Measurements from ENCODE around the gene CLN5. TPM values are rescaled to one million over a fixed set of nuclear protein-coding genes. Genes with fewer than 3 reads are reported as not detected.

CLN5 gene
- total RNA-seq, 3 donors from 2014 or later = 14.7 to 18.7 (median 17.1) TPM

DNA sequence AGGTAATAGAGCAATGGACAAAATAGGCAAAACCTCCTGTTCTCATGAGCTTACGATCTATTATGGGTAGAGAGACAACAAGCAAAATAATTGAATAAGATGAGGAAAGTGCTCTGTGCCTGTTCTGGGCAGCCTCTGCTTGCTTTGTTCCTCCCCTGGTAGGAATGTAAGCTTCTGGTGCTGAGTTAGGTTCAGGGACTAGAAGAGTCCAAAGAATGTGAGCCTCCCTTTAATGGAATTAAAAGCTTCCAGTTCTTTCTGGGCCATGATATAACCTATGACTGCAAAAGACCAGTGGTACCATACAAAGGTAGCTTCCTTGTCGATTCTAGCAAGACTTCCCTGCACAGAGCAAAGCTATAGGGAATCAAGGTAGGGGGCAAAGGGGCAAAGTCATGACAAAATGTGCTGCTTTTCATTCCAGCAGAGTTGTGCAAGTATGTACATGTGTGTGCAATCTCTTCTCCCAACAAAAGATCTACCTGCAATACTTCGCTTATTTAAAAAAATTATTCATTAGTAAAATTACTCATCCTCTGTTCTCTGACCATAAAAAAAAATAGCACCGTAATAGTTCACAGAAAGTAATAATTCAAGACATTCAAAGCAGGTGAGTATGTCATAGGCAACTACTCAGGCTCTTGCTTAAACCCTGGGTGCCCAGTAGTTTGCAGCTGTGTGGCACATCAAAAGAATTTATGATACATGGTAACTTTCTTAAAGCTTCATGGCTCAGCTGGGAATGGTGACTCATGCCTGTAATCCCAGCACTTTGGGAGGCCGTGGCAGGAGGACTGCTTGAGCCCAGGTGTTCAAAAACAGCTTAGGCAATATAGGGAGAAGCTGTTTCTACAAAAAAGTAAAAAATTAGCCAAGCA is 22.2 kb upstream of the CLN5 start:
- DNase-seq = no peak
- Mint-ChIP-seq H3K4me3 (no peak overlapping the region), H3K27me3 (ENCODE audit: low read depth) (peaks cover 50% of the 10 kb centered on the region), H3K36me3 (ENCODE audit: insufficient read depth) (no peaks in the 10 kb centered on the region), H3K9me3 (no peaks in the 10 kb centered on the region), H3K4me1 (ENCODE audit: low read depth) (no peaks in the 10 kb centered on the region)
- no peak for ATAC-seq

DNA sequence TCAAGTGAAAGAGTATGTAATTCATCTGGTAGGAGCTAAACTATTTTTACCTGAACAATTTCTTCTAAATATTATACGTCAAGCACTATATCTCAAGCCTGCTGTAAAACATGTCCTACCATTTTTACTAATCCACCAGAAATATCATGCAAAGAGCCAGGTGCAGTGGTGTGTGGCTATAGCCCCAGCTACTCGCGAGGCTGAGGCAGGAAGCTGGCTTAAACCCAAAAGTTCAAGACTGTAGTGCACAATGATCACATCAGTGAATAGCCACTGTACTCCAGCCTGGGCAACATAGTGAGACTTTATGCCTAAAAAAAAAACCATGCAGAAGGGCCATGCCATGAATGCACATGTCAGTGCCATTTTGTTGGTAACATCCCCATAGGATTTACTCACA is 20.7 kb upstream of the CLN5 start:
- Mint-ChIP-seq H3K4me1 (ENCODE audit: low read depth) (no peaks in the 10 kb centered on the region), H3K4me3 (no peak overlapping the region), H3K27me3 (ENCODE audit: low read depth) (peaks cover 51% of the 10 kb centered on the region)

DNA sequence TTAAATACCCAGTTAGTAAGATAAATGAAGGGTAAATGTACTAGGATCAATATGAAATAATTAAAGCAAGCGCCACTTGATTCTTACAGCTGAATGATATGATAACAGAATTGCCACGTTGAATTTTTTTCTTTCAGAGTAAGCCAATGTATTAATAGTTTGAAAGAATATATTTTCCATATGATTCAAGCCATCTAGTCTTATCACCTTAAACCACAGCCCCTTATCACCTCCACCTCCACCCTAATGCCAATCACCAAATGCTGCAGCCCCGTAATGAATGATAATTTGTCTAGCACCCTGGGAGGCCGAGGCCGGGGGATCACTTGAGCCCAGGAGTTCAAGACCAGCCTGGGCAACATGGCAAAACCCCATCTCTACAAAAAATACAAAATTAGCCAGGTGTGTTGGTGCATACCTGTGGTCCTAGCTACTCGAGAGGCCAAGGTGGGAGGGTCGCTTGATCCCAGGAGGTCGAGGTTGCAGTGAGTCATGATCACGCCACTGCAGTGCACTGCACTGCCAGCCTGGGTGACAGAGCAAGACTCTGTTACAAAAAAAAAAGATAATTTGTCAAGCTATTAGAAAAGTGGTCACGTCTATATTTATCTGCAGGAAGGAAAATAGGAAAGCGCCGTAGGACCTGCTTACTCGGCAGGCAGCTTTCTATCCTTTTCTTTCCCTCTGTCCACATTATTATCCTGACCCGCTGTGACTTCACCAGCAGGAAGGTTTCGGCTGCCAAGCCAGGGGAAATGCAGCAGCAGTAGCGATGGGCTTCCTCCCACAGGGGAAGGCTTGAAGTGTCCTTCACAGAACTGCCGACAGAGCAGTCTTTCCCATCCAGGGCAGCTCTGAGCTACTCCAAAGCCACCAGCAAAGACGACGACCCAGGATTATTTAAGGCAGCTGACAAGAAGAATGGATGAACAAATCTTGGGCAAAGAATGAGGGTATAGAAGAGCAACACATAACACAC is 19.7 kb upstream of the CLN5 start:
- peaks cover 4% of the 10 kb centered on the region for H3K4me1 Mint-ChIP-seq (ENCODE audit: low read depth)
- H3K4me3 Mint-ChIP-seq = no peak overlapping the region
- no peaks in the 10 kb centered on the region for H3K36me3 Mint-ChIP-seq (ENCODE audit: insufficient read depth)
- no peaks in the 10 kb centered on the region for H3K9me3 Mint-ChIP-seq
- peaks cover 46% of the 10 kb centered on the region for H3K27me3 Mint-ChIP-seq (ENCODE audit: low read depth)
- ATAC-seq (no peak), DNase-seq (no peak)

More for the DNA sequence above, 20.7 kb upstream of the CLN5 start:
- no peaks in the 10 kb centered on the region for H3K36me3 Mint-ChIP-seq (ENCODE audit: insufficient read depth)
- DNase-seq = no peak
- no peak for ATAC-seq
- H3K9me3 Mint-ChIP-seq = no peaks in the 10 kb centered on the region

DNA sequence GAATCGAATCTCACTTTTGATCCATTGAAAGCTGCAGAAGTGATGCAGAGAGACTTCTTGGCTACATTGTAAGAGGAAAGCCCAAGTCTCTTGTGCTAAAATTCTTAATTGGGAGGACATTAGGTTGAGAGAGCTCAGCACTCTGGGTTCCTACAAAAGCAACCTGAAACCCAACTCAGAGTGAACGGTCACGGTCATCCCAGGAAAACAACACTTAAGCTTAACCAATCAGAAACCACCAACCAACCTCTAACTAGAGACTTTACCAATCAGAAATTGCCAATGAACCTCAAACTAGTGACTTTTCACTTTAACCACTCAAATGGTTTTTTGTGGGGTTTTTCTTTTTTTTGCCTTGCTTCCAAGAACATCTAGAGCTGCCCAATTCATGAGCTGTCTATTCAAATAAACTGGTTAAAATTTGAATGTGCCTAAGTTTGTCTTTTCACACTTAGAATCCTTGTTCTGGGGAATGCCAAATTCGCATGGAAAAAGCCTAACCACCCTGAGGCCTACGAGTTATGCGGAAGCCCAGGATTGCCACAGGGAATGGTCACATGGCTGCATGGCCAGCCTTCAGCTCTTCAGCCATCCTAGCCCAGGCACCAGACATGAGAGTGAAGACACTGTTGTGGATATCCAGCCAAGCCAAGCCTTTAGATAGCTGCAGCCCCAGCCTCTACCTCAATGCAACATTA is 17.8 kb upstream of the CLN5 start:
- H3K4me1 Mint-ChIP-seq (ENCODE audit: low read depth) = peaks cover 7% of the 10 kb centered on the region
- DNase-seq (no peak), ATAC-seq (no peak)
- peaks cover 45% of the 10 kb centered on the region for H3K27me3 Mint-ChIP-seq (ENCODE audit: low read depth)
- H3K36me3 Mint-ChIP-seq (ENCODE audit: insufficient read depth) = no peaks in the 10 kb centered on the region
- H3K4me3 Mint-ChIP-seq = no peak overlapping the region
- no peaks in the 10 kb centered on the region for H3K9me3 Mint-ChIP-seq

DNA sequence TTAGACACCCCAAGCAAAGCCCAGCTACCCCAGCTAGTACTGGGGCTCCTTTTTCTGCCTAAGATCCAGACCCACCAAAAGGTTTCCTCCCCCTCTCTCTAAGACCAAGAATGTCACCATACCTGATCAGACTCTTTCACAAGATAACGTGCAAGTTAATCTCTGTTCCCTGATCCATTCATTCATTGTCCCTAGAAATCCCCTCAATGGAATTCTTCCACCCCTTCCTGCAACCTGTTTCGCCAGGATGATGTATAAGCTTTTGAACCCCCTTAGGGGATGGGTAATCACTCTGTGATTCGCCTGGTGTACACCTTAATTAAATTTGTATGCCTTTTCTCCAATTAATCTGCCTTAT is 17.3 kb upstream of the CLN5 start:
- no peaks in the 10 kb centered on the region for H3K36me3 Mint-ChIP-seq (ENCODE audit: insufficient read depth)
- no peak overlapping the region for H3K4me3 Mint-ChIP-seq
- ATAC-seq = no peak
- H3K4me1 Mint-ChIP-seq (ENCODE audit: low read depth) = peaks cover 7% of the 10 kb centered on the region
- peaks cover 43% of the 10 kb centered on the region for H3K27me3 Mint-ChIP-seq (ENCODE audit: low read depth)
- no peaks in the 10 kb centered on the region for H3K9me3 Mint-ChIP-seq
- DNase-seq = no peak

DNA sequence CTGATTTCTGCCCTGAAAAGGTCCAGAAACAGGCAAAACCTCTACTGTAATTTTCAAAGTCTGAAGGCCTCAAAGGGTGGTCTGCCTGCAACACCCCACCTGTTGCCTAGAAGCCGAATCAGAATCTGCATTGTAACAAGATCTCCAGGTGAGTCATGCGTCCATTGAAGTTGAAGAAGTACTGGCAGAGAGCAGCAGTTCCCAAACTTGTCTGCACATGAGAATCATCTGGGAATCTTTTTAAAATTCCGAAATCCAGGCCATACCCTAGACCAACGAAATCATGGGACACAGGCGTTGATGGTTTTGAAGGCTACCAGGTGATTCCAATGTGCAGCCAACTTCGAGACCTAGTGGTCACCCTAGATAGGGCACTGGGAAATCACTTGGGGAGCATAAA is 16.0 kb upstream of the CLN5 start:
- Mint-ChIP-seq H3K27me3 (ENCODE audit: low read depth) (peaks cover 38% of the 10 kb centered on the region), H3K4me1 (ENCODE audit: low read depth) (peaks cover 7% of the 10 kb centered on the region)
- no peak for ATAC-seq

DNA sequence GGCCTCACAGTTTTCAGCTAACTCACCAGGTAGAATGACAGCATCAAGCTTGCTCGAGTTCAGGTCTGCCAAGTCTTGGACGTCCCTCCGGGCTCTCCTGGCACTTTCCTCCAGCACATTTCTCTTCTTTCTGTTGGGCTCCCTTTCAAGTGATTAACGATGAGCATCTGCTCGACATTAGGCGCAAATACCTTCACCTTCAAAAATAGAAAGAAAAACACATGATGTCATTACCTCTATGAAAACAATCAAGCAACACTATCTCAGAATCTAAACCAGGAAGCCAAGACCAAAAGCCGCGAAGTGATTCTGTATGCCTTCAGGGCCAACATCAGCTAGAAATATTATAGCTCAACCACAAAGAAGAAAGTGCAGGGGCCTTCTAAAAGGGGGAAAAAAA is 15.4 kb upstream of the CLN5 start:
- no peak for ATAC-seq
- H3K4me3 Mint-ChIP-seq = no peak overlapping the region
- no peaks in the 10 kb centered on the region for H3K36me3 Mint-ChIP-seq (ENCODE audit: insufficient read depth)
- H3K4me1 Mint-ChIP-seq (ENCODE audit: low read depth) = peaks cover 7% of the 10 kb centered on the region
- peaks cover 38% of the 10 kb centered on the region for H3K27me3 Mint-ChIP-seq (ENCODE audit: low read depth)
- no peak for DNase-seq
- no peaks in the 10 kb centered on the region for H3K9me3 Mint-ChIP-seq

More for the DNA sequence above, 16.0 kb upstream of the CLN5 start:
- H3K36me3 Mint-ChIP-seq (ENCODE audit: insufficient read depth) = no peaks in the 10 kb centered on the region
- no peak for DNase-seq
- H3K4me3 Mint-ChIP-seq = no peak overlapping the region
- H3K9me3 Mint-ChIP-seq = no peaks in the 10 kb centered on the region

DNA sequence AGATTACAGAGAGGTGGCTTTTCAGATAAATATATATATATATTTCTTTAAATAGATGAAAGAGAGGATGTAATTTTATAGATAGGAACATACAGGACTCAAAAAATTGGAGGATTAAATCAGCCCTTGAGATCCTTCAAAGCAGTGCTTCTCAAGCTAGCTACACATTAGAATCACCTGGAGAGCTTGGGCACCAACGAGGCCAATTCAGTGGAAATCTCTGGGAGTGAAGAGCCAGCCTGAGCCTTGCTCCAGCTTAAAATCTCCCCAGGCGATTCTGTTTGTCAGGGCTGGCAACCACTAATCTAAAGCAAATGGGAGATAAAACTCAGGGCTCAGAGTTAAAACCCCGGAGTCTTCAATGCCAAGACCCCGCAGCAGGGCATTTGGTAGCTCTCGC is 15.0 kb upstream of the CLN5 start:
- peaks cover 39% of the 10 kb centered on the region for H3K27me3 Mint-ChIP-seq (ENCODE audit: low read depth)
- H3K4me1 Mint-ChIP-seq (ENCODE audit: low read depth) = peaks cover 7% of the 10 kb centered on the region
- DNase-seq (no peak), ATAC-seq (no peak)
- H3K4me3 Mint-ChIP-seq = no peak overlapping the region
- H3K36me3 Mint-ChIP-seq (ENCODE audit: insufficient read depth) = no peaks in the 10 kb centered on the region
- H3K9me3 Mint-ChIP-seq = no peaks in the 10 kb centered on the region

DNA sequence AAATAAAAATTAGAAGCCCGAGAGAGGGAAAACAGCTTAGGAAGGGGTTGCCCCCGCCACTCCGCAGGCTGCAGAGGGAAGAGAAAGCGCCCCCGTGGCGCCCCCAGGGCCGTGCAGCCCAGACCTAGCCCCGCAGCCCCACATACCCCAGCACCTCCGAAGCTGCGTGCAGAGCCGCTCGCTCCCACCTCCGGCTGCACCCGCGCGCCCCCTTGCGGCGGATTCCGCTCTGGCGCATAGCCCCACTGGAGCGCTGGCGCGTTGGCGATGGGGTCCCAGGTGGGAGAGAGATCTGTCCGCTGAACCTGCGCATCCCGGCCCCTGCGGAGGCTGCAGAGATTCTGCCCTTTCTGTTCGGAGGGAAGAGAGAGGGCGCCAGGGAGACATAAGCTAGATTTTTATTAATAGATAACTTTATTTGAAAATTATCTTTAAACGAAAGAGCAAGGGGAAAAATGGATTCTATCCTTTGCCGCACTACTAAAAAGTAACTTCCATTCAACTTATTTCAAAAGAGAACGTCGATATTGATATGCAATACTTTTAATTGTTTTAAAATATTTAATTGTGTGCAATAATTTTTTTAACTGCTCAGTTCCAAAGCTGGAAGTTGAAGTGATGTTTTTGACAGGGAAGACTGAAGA is 11.7 kb upstream of the CLN5 start:
- Mint-ChIP-seq H3K36me3 (ENCODE audit: insufficient read depth) (no peaks in the 10 kb centered on the region), H3K9me3 (no peaks in the 10 kb centered on the region), H3K4me3 (peak overlapping the region; percentile 45), H3K27me3 (ENCODE audit: low read depth) (peaks cover 30% of the 10 kb centered on the region), H3K4me1 (ENCODE audit: low read depth) (peaks cover 7% of the 10 kb centered on the region)
- ATAC-seq = peak; percentile 100
- peak; percentile 86 for DNase-seq

DNA sequence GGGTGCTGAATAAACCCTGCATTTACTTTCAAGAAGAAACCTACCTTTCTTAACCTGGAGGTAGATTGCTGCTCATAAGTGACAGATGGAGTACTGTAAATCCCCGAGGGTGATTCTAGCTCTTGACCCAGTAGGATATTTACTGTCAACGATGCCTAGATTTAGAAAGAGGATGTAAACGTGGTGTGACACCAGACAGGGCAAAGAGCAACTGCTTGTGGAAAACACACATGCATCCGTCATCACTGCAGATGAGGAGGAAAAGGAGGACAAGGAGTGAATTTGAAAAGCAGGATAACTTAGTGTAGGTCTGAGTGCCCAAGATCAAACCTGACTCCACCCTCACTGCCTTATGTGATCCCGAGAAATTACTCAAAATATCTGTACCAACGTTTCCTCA is 9.8 kb upstream of the CLN5 start:
- peaks cover 3% of the 10 kb centered on the region for H3K4me1 Mint-ChIP-seq (ENCODE audit: low read depth)
- no peaks in the 10 kb centered on the region for H3K36me3 Mint-ChIP-seq (ENCODE audit: insufficient read depth)
- no peaks in the 10 kb centered on the region for H3K9me3 Mint-ChIP-seq
- ATAC-seq (no peak), DNase-seq (no peak)
- H3K4me3 Mint-ChIP-seq = no peak overlapping the region
- H3K27me3 Mint-ChIP-seq (ENCODE audit: low read depth) = peaks cover 47% of the 10 kb centered on the region

DNA sequence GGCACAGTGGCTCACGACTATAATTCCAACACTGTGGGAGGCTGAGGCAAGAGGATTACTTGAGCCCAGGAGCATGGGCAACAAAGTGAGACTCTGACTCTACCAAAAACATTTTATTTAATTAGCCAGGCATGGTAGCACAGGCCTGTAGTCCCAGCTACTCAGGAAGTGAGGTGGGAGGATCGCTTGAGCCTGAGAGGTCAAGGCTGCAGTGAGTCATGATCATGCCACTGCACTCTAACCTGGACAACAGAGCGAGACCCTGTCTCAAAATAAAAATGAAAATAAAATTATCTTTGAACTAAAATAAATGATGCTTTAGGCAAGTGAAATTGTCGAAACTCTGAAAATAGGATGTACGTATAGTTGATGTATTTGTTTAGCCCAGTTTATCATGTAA is 8.2 kb upstream of the CLN5 start:
- Mint-ChIP-seq H3K4me1 (ENCODE audit: low read depth) (peaks cover 3% of the 10 kb centered on the region), H3K9me3 (no peaks in the 10 kb centered on the region), H3K27me3 (ENCODE audit: low read depth) (peaks cover 48% of the 10 kb centered on the region), H3K4me3 (no peak overlapping the region), H3K36me3 (ENCODE audit: insufficient read depth) (no peaks in the 10 kb centered on the region)
- DNase-seq (no peak), ATAC-seq (no peak)

DNA sequence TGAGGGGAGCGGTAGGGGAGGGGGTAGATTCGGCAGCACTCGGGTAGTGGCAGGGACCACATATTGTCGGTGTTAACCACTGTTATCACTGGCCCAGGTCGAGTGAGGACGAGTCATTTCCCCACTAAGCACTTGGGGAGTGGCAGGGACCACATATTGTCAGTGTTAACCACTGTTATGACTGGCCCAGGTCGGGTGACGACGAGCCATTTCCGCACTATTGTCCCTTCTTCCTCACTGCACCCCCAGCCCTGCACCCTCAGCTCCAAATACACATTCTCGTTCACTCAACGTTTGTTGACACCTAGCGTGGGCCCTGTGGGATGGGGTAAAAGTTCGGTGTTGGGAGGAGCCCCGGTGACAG is 467 bp upstream of the CLN5 start:
- peaks cover 40% of the 10 kb centered on the region for H3K4me1 Mint-ChIP-seq (ENCODE audit: low read depth)
- no peaks in the 10 kb centered on the region for H3K9me3 Mint-ChIP-seq
- H3K4me3 Mint-ChIP-seq = peak overlapping the region; percentile 95
- H3K36me3 Mint-ChIP-seq (ENCODE audit: insufficient read depth) = peaks cover 3% of the 10 kb centered on the region
- peaks cover 10% of the 10 kb centered on the region for H3K27me3 Mint-ChIP-seq (ENCODE audit: low read depth)
- peak; percentile 78 to 81 for ATAC-seq
- DNase-seq = peak; percentile 59

DNA sequence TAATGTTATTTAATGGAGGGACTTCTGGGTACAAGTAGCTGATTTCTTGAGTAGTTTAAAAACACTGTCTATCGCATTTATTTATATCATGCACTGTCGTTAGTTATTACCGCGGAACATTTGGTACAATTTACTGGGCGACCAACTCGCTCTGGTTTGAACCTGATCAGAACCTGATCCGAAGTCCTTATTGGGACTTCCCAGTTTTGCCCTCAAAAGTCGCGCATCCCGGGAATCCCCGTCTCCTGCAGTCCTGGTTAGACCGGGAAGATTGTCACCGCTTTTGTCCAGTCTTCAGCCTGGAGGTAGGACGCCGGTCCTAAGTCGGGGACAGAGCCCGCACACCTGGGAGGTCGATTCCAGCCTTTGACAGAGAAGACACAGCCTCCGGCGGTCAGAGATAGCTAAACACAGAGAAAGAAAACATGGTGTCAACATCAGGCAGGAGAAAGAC is 694 bp downstream of the CLN5 start:
- H3K4me1 Mint-ChIP-seq (ENCODE audit: low read depth) = peaks cover 40% of the 10 kb centered on the region
- ATAC-seq = no peak

DNA sequence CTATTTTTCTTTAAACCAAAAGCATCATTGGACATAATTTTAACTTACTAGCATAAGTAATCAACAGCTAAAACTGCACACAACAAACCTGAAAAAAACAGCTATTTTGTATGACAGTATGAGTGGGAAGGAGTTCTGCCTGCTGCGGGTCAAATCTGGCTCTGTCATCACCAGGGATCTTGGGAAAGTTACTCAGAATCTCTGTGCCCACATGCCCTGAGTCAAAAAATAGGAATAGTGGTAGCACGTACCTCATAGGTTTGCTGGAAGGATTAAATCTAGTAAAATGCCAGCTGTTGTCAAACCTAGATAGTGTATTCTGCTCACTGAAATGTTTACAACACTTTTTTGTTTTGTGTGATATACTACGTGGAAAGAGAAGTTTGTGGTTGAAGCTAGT is 1.1 kb downstream of the CLN5 start:
- ATAC-seq (no peak), DNase-seq (no peak)
- Mint-ChIP-seq H3K4me3 (peak overlapping the region; percentile 95), H3K27me3 (ENCODE audit: low read depth) (no peaks in the 10 kb centered on the region), H3K4me1 (ENCODE audit: low read depth) (peaks cover 40% of the 10 kb centered on the region), H3K36me3 (ENCODE audit: insufficient read depth) (peaks cover 12% of the 10 kb centered on the region), H3K9me3 (no peaks in the 10 kb centered on the region)

More for the DNA sequence above, 694 bp downstream of the CLN5 start:
- Mint-ChIP-seq H3K9me3 (no peaks in the 10 kb centered on the region), H3K4me3 (peak overlapping the region; percentile 95), H3K27me3 (ENCODE audit: low read depth) (no peaks in the 10 kb centered on the region), H3K36me3 (ENCODE audit: insufficient read depth) (peaks cover 9% of the 10 kb centered on the region)
- DNase-seq = no peak

All from activated T-cell treated with anti-CD3 and anti-CD28 coated beads, Interleukin-2, amount 50 U/mL, for 4 hours (primary cell).